K562 (cell line): ENCODE measurements around the gene NRXN3. TPM values are rescaled to one million over a fixed set of nuclear protein-coding genes. Genes with fewer than 3 reads are reported as not detected.

ENCODE experiments used
- ATAC-seq: fragments of 200-7000 bp; cut with Tn5 transposase; 3 replicates; pipeline ENCODE4 v1.9.1; 2020; ENCODE audit warnings: moderate library complexity
- BruUV-seq: library from RNA; stranded (reverse); fragments of 400-500 nt; replicated peaks from 2 replicates; lab custom pipeline; 2021; lab: Mats Ljungman, UMichigan
- CTCF ChIA-PET: fragments of 300-600 bp; formaldehyde crosslinking; extraction: SDS; loops from one replicate; lab custom pipeline; 2021; ENCODE audit warnings: low intra/inter-chr PET ratio; lab: Yijun Ruan, JAX
- POLR2A ChIA-PET: fragments of 300-600, 350-650 bp; sonication (Branson Sonifier 250); formaldehyde crosslinking; extraction: SDS; loops from one replicate; lab custom pipeline; 2021; ENCODE audit warnings: antibody characterized with exemption, inconsistent platforms; lab: Yijun Ruan, JAX
- DNase-seq, 4 experiments: peaks; one replicate each; pipeline versions ENCODE4 v3.0.0 to v3.0.0-alpha.2; 2011 to 2018; ENCODE audit warnings: low spot score in 3 of 4, mixed read lengths in 3 of 4; ENCODE audit errors: extremely low read depth in 1 of 4
- FAIRE-seq: peaks from 2 replicates; lab custom pipeline; 2011; peaks lifted over from hg19 to GRCh38; lab: Jason Lieb, UNC
- H2AFZ ChIP-seq: 2 replicates; pipeline ENCODE4 v1.6.0; 2011; ENCODE audit warnings: low read depth, low read length, control low read depth, inconsistent platforms
- H3K27ac ChIP-seq: fragments of 200-600 bp; 3 replicates; pipeline ENCODE4 v1.8.0; 2011; ENCODE audit warnings: low read depth, mild to moderate bottlenecking, control low read depth, inconsistent platforms, low read length, moderate library complexity, mixed read lengths; ENCODE audit errors: extremely low read depth
- H3K27me3 ChIP-seq, 2 experiments: fragments of 300-600 bp in 1 of 2; 2 replicates in 1 of 2; 3 replicates in 1 of 2; pipeline versions ENCODE4 v1.6.0 to v1.8.0; 2011; ENCODE audit warnings: inconsistent platforms in 2 of 2, low read length in 2 of 2, mild to moderate bottlenecking in 1 of 2, mixed read lengths in 1 of 2, moderate library complexity in 1 of 2; ENCODE audit not compliant: control insufficient read depth in 2 of 2, insufficient read depth in 2 of 2
- H3K36me3 ChIP-seq: fragments of 300-600 bp; 3 replicates; pipeline ENCODE4 v1.8.0; 2011; ENCODE audit warnings: mild to moderate bottlenecking, low read length, inconsistent platforms; ENCODE audit not compliant: control insufficient read depth, insufficient read depth
- H3K4me1 ChIP-seq, 2 experiments: fragments of 200-600 bp in 1 of 2; replicated peaks in 1 of 2; 2 replicates in 1 of 2; 3 replicates in 1 of 2; pipeline versions ENCODE4 v1.5.1 to v1.8.0; 2011; ENCODE audit warnings: inconsistent platforms in 2 of 2, low read length in 2 of 2, mild to moderate bottlenecking in 1 of 2, mixed read lengths in 1 of 2, moderate library complexity in 1 of 2; ENCODE audit not compliant: control insufficient read depth in 2 of 2, insufficient read depth in 2 of 2
- H3K4me2 ChIP-seq: 2 replicates; pipeline ENCODE4 v1.6.1; 2011; ENCODE audit warnings: low read length, control low read depth, inconsistent platforms, mixed read lengths; ENCODE audit not compliant: insufficient read depth
- H3K4me3 ChIP-seq: fragments of 200-600 bp; sonication (generic), shearing (Covaris generic); 2 replicates; pipeline ENCODE4 v1.5.1; 2016; ENCODE audit warnings: control low read depth, inconsistent platforms
- H3K79me2 ChIP-seq: fragments of 200-600 bp; 3 replicates; pipeline ENCODE4 v1.8.0; 2011; ENCODE audit warnings: low read length, inconsistent platforms; ENCODE audit not compliant: control insufficient read depth, insufficient read depth
- H3K9ac ChIP-seq, 2 experiments: 2 replicates each; pipeline versions ENCODE4 v1.6.0 to v1.6.1; 2011; ENCODE audit warnings: low read depth in 2 of 2, low read length in 2 of 2, control low read depth in 1 of 2, inconsistent platforms in 1 of 2, mild to moderate bottlenecking in 1 of 2, mixed read lengths in 1 of 2; ENCODE audit not compliant: insufficient read depth in 1 of 2
- H3K9me1 ChIP-seq: one replicate; pipeline ENCODE4 v1.6.0; 2011; ENCODE audit warnings: inconsistent platforms, mild to moderate bottlenecking, low read length, moderate library complexity; ENCODE audit not compliant: control insufficient read depth, insufficient read depth
- H3K9me3 ChIP-seq: replicated peaks from 2 replicates; pipeline ENCODE4 v1.5.1; 2011; ENCODE audit warnings: low read depth, low read length, inconsistent platforms; ENCODE audit not compliant: control insufficient read depth, insufficient read depth
- H4K20me1 ChIP-seq: replicated peaks from 2 replicates; pipeline ENCODE4 v1.6.1; 2011; ENCODE audit warnings: low read length, inconsistent platforms, mixed read lengths; ENCODE audit not compliant: control insufficient read depth, insufficient read depth
- CREB3 ChIP-seq: fragments of 450-650 bp; conservative IDR thresholded peaks from 2 replicates; pipeline ENCODE4 v1.6.1; 2016; ENCODE audit warnings: missing genetic modification characterization, low read depth, mild to moderate bottlenecking, missing compliant biosample characterization, moderate library complexity
- CTCF ChIP-seq, 3 experiments: IDR thresholded peaks in 2 of 3; conservative IDR thresholded peaks in 1 of 3; 2 replicates each; pipeline ENCODE4 v1.5.1; 2011 to 2012; ENCODE audit warnings: low read length in 3 of 3, mild to moderate bottlenecking in 3 of 3, control low read depth in 2 of 3, improper control_type of control experiment in 1 of 3, inconsistent platforms in 1 of 3, low read depth in 1 of 3, mixed read lengths in 1 of 3, moderate library complexity in 1 of 3; ENCODE audit not compliant: insufficient read depth in 2 of 3
- RAD21 ChIP-seq, 2 experiments: fragments of 250-450 bp in 1 of 2; fragments of 450-650 bp in 1 of 2; sonication (Bioruptor Pico) in 1 of 2; formaldehyde crosslinking in 1 of 2; IDR thresholded peaks in 1 of 2; conservative IDR thresholded peaks in 1 of 2; 2 replicates each; pipeline versions ENCODE4 v1.4.0 to v1.8.0; 2020 to 2022; ENCODE audit warnings: mild to moderate bottlenecking in 2 of 2, moderate library complexity in 1 of 2
- RB1 ChIP-seq: fragments of 450-650 bp; IDR thresholded peaks from 2 replicates; pipeline ENCODE4 v1.6.1; 2017; ENCODE audit warnings: low read depth, mild to moderate bottlenecking
- WGBS: fragments of 100-300 bp; shearing (Covaris generic); methylation state at CpG from one replicate; pipeline ENCODE4 v1.1.6; 2016; ENCODE audit warnings: low coverage, mixed read lengths; ENCODE audit not compliant: insufficient coverage; ENCODE audit errors: missing lambda C conversion rate; 5-methylcytosine and 5-hydroxymethylcytosine counted together
- in situ Hi-C: fragments of 300-500 bp; cut with MboI; formaldehyde crosslinking; loops from 4 replicates; pipeline ENCODE4 v1.15.0; 2018; ENCODE audit warnings: inconsistent platforms, mixed read lengths
- intact Hi-C: fragments of 100-400 bp; cut with micrococcal nuclease; formaldehyde crosslinking; loops from 2 replicates; pipeline ENCODE4 v1.14.2; 2022
- polyA plus RNA-seq, 8 experiments: library from polyadenylated mRNA; depleted of rRNA in 4 of 8; stranded (reverse) in 5 of 8; unstranded in 3 of 8; fragments of >200 nt; fragmentation: Nextera tagmentation in 2 of 8; fragmentation: Illumina TruSeq in 1 of 8; extraction: Ambion mirVana in 2 of 8; extraction: Trizol in 1 of 8; gene quantifications; 2 replicates each; pipeline versions ENCODE4 v1.2.1 to v1.2.3, GENCODE V29; 2011 to 2014; ENCODE audit warnings: inconsistent platforms in 1 of 8, missing spikeins in 1 of 8
- total RNA-seq, 7 experiments: library from RNA; depleted of rRNA in 6 of 7; stranded (reverse); fragments of >200 nt in 6 of 7; fragmentation: Illumina TruSeq in 2 of 7; extraction: Trizol in 2 of 7; gene quantifications; 2 replicates each; pipeline versions ENCODE4 v1.2.1 to v1.2.3, GENCODE V29; 2011 to 2021; ENCODE audit warnings: low replicate concordance in 1 of 7
- TF ChIP-seq, protein P1 (sequence below), 2 experiments: fragments of 450-650 bp; formaldehyde crosslinking in 1 of 2; IDR thresholded peaks; 2 replicates each; pipeline versions ENCODE4 v1.4.0 to v1.6.1; 2014 to 2020; ENCODE audit warnings: mild to moderate bottlenecking in 2 of 2, borderline replicate concordance in 1 of 2, low read depth in 1 of 2

The NRXN3 gene
- total and polyA plus RNA-seq, 9 of the 15 experiments (the other 6 are each of a cell fraction or from before 2014, with no cell fraction given): 0.09 TPM; not detected in 8

- Histone ChIP-seq H3K27ac (no peak overlapping the region), H3K9me3 (no peaks in the 10 kb centered on the region), H4K20me1 (no peaks in the 10 kb centered on the region), H3K4me3 (no peak overlapping the region), H3K79me2 (no peaks in the 10 kb centered on the region), H3K4me2 (no peak overlapping the region), H3K36me3 (no peaks in the 10 kb centered on the region), H3K4me1 (no peaks in the 10 kb centered on the region), H2AFZ (no peak overlapping the region)
- ATAC-seq: peak; percentile 56; the same call in 2 of the 3 replicates
- FAIRE-seq: no peak
- CTCF ChIA-PET: no interaction called here
- WGBS: 0% methylated on average over 1 of the region's 2 CpGs
- TF ChIP-seq RB1 (no peak), CREB3 (tag) (no peak), CTCF (IDR thresholded peaks at IDR 0.05 in 2 of 3, conservative IDR thresholded peaks at IDR 0.05 in 1 of 3; ENCODE audit: insufficient read depth in 2 of 3, low read depth in 1 of 3, low read length in 3 of 3) (peak; percentile 39 to 46 (median 45); a peak in 5 of 6 replicates), RAD21 (CRISPR knock-in tag; conservative IDR thresholded peaks at IDR 0.05 in 1 of 2, IDR thresholded peaks at IDR 0.05 in 1 of 2) (peak in 1 of 2 experiments; percentile 34; a peak in 2 of 4 replicates)
- TF ChIP-seq, protein P1, sequence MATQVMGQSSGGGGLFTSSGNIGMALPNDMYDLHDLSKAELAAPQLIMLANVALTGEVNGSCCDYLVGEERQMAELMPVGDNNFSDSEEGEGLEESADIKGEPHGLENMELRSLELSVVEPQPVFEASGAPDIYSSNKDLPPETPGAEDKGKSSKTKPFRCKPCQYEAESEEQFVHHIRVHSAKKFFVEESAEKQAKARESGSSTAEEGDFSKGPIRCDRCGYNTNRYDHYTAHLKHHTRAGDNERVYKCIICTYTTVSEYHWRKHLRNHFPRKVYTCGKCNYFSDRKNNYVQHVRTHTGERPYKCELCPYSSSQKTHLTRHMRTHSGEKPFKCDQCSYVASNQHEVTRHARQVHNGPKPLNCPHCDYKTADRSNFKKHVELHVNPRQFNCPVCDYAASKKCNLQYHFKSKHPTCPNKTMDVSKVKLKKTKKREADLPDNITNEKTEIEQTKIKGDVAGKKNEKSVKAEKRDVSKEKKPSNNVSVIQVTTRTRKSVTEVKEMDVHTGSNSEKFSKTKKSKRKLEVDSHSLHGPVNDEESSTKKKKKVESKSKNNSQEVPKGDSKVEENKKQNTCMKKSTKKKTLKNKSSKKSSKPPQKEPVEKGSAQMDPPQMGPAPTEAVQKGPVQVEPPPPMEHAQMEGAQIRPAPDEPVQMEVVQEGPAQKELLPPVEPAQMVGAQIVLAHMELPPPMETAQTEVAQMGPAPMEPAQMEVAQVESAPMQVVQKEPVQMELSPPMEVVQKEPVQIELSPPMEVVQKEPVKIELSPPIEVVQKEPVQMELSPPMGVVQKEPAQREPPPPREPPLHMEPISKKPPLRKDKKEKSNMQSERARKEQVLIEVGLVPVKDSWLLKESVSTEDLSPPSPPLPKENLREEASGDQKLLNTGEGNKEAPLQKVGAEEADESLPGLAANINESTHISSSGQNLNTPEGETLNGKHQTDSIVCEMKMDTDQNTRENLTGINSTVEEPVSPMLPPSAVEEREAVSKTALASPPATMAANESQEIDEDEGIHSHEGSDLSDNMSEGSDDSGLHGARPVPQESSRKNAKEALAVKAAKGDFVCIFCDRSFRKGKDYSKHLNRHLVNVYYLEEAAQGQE (IDR thresholded peaks at IDR 0.05; ENCODE audit: borderline replicate concordance): peak; percentile 24; the same call in 1 of the 2 replicates
- TF ChIP-seq, protein P1 (CRISPR knock-in tag; IDR thresholded peaks at IDR 0.05; ENCODE audit: low read depth): no peak
- TF ChIP-seq, all 486 proteins: peak for 3
- no TSS peak for BruUV-seq
- POLR2A ChIA-PET: no interaction called here
- intact Hi-C loops: loop anchor here (1.0 to 10.0 kb wide), 2 partner anchors 133 to 290 kb away; no protein-coding TSS in a partner anchor
- H3K9me1 ChIP-seq: no peaks in the 10 kb centered on the region
- H3K9ac ChIP-seq: no peak overlapping the region
- in situ Hi-C loops: no loop called here
- DNase-seq: peak; percentile 12 to 23 (median 22)
- H3K27me3 ChIP-seq: peaks cover 0 to 5% of the 10 kb centered on the region in 2 experiments; a peak in 1 of 5 replicates
These were observed 15.3 kb upstream of the NRXN3 start for GRCh38 chr14:78154827-78155226.
